ENCODE results near the gene HS3ST6. TPM values are rescaled to one million over a fixed set of nuclear protein-coding genes. Genes with fewer than 3 reads are reported as not detected.
A peak's percentile ranks its signal among the peaks of the same experiment; 100 is the strongest.

HS3ST6 gene
- total and polyA plus RNA-seq, 2 of the 13 experiments (the other 11 are each of a cell fraction or from before 2014, with no cell fraction given): not detected

DNA sequence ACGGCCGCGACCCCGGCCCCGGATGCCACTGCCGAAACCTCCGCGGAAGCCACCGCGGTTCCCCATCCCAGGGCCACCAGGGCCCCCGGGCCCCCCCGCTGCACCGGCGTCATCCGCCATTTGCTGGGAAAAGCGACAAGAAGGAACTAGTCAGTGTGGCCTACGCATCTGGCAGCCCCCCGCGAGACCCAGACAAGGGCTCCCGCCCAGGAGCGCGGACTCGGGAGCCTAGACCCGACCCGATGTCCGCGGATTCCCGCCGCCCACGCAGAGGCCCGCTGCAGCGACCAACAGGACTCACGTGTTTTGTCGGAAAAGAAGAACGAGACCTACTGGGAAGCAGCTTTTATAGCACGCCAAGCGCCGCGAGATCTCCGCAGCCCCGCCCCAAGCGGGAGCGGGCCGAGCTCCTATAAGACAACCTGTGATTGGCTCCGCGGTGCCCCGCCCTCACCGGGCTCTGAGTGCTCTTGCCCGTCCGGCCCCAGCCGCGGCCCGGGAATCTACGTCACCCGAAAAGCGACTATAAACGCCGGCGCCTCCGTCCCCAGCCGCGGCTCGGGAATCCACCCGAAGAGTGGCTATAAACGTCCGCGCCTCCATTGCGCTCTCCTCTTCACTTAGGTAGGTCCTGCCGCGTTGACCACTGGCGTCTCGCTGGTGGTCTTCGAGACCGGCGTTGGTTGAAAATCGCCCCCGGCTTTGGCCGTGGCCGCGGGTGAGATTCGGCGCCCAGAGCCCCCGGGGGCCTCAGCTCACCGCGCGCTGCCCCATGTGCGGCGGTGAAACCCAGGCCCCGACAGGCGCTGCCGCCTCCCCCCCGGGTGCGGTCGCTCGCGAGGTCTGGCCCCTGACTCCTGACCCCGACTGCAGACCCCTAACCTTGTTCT lies 46.5 kb upstream of the HS3ST6 start, which contains the start of gene RPS2 (continued):
- TF ChIP-seq REST (IDR thresholded peaks at IDR 0.05; ENCODE audit: borderline replicate concordance in 1 of 2, low read depth in 1 of 2, low read length in 2 of 2) (peak in 1 of 2 experiments; percentile 46; a peak in 1 of 4 replicates), NR2F1 (CRISPR knock-in tag; IDR thresholded peaks at IDR 0.05) (no peak), RARA (CRISPR knock-in tag; IDR thresholded peaks at IDR 0.05) (0 out of 2 replicates have a peak, but pooled peaks have one; percentile 26), RFXANK (CRISPR knock-in tag; IDR thresholded peaks at IDR 0.05) (no peak; the same call in 1 of the 2 replicates), ZNF230 (CRISPR knock-in tag; IDR thresholded peaks at IDR 0.05) (peak; percentile 74; the same call in 1 of the 2 replicates), KLF13 (CRISPR knock-in tag; IDR thresholded peaks at IDR 0.05) (no peak), ZBTB7A (CRISPR knock-in tag; IDR thresholded peaks at IDR 0.05) (no peak; the same call in 1 of the 2 replicates), ZNF567 (CRISPR knock-in tag; IDR thresholded peaks at IDR 0.05; ENCODE audit: borderline replicate concordance) (0 out of 2 replicates have a peak, but pooled peaks have one; percentile 32), ZFP82 (CRISPR knock-in tag; IDR thresholded peaks at IDR 0.05; ENCODE audit: borderline replicate concordance) (0 out of 2 replicates have a peak, but pooled peaks have one; percentile 28), ZNF570 (CRISPR knock-in tag; IDR thresholded peaks at IDR 0.05; ENCODE audit: borderline replicate concordance) (no peak)
- TF ChIP-seq, protein P1, sequence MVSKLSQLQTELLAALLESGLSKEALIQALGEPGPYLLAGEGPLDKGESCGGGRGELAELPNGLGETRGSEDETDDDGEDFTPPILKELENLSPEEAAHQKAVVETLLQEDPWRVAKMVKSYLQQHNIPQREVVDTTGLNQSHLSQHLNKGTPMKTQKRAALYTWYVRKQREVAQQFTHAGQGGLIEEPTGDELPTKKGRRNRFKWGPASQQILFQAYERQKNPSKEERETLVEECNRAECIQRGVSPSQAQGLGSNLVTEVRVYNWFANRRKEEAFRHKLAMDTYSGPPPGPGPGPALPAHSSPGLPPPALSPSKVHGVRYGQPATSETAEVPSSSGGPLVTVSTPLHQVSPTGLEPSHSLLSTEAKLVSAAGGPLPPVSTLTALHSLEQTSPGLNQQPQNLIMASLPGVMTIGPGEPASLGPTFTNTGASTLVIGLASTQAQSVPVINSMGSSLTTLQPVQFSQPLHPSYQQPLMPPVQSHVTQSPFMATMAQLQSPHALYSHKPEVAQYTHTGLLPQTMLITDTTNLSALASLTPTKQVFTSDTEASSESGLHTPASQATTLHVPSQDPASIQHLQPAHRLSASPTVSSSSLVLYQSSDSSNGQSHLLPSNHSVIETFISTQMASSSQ (IDR thresholded peaks at IDR 0.05; ENCODE audit: low read depth): no peak
- TF ChIP-seq, protein P1 (CRISPR knock-in tag; IDR thresholded peaks at IDR 0.05; ENCODE audit: borderline replicate concordance): peak; percentile 40; the same call in 1 of the 2 replicates
- TF ChIP-seq, protein P2, sequence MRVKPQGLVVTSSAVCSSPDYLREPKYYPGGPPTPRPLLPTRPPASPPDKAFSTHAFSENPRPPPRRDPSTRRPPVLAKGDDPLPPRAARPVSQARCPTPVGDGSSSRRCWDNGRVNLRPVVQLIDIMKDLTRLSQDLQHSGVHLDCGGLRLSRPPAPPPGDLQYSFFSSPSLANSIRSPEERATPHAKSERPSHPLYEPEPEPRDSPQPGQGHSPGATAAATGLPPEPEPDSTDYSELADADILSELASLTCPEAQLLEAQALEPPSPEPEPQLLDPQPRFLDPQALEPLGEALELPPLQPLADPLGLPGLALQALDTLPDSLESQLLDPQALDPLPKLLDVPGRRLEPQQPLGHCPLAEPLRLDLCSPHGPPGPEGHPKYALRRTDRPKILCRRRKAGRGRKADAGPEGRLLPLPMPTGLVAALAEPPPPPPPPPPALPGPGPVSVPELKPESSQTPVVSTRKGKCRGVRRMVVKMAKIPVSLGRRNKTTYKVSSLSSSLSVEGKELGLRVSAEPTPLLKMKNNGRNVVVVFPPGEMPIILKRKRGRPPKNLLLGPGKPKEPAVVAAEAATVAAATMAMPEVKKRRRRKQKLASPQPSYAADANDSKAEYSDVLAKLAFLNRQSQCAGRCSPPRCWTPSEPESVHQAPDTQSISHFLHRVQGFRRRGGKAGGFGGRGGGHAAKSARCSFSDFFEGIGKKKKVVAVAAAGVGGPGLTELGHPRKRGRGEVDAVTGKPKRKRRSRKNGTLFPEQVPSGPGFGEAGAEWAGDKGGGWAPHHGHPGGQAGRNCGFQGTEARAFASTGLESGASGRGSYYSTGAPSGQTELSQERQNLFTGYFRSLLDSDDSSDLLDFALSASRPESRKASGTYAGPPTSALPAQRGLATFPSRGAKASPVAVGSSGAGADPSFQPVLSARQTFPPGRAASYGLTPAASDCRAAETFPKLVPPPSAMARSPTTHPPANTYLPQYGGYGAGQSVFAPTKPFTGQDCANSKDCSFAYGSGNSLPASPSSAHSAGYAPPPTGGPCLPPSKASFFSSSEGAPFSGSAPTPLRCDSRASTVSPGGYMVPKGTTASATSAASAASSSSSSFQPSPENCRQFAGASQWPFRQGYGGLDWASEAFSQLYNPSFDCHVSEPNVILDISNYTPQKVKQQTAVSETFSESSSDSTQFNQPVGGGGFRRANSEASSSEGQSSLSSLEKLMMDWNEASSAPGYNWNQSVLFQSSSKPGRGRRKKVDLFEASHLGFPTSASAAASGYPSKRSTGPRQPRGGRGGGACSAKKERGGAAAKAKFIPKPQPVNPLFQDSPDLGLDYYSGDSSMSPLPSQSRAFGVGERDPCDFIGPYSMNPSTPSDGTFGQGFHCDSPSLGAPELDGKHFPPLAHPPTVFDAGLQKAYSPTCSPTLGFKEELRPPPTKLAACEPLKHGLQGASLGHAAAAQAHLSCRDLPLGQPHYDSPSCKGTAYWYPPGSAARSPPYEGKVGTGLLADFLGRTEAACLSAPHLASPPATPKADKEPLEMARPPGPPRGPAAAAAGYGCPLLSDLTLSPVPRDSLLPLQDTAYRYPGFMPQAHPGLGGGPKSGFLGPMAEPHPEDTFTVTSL (CRISPR knock-in tag; IDR thresholded peaks at IDR 0.05; ENCODE audit: borderline replicate concordance): peak; percentile 36; the same call in 1 of the 2 replicates
